GM13977 (cell line): ENCODE data around the gene DSG3.

Experiments
- DNase-seq: peaks from one replicate; pipeline ENCODE4 v3.0.0; 2012; ENCODE audit warnings: low spot score
- CTCF ChIP-seq: IDR thresholded peaks from 2 replicates; pipeline ENCODE4 v1.5.1; 2012; ENCODE audit warnings: mild to moderate bottlenecking, control low read depth; ENCODE audit not compliant: insufficient read depth; ENCODE audit errors: extremely low read depth, missing control alignments
- in situ Hi-C: fragments of 300-500 bp; cut with MboI; formaldehyde crosslinking; loops from one replicate; pipeline ENCODE4 v1.12.0; 2022; ENCODE audit warnings: low sequenced_read_pairs, low pct_unique_long_range_greater_than_20kb, mixed read lengths, inconsistent platforms; ENCODE audit not compliant: unreplicated experiment

Gene DSG3

GRCh38 chr18:31484461-31484860, 36.9 kb downstream of the DSG3 start:
- no peak for TF ChIP-seq CTCF
- no peak for DNase-seq
- in situ Hi-C loops = no loop called here

GRCh38 chr18:31486165-31486564, 38.6 kb downstream of the DSG3 start:
- in situ Hi-C loops = no loop called here
- DNase-seq = no peak
- no peak for TF ChIP-seq CTCF

- in situ Hi-C loops = no loop called here
Measured at GRCh38 chr18:31487246-31488015, 39.9 kb downstream of the DSG3 start.

GRCh38 chr18:31489311-31489710, 41.8 kb downstream of the DSG3 start:
- no peak for DNase-seq
- no peak for TF ChIP-seq CTCF
- in situ Hi-C loops = no loop called here

More at GRCh38 chr18:31487246-31488015, 39.9 kb downstream of the DSG3 start:
- no peak for TF ChIP-seq CTCF
- no peak for DNase-seq

GRCh38 chr18:31490387-31490786, 42.8 kb downstream of the DSG3 start:
- in situ Hi-C loops = no loop called here
- DNase-seq = peak; percentile 37
- TF ChIP-seq CTCF = no peak

GRCh38 chr18:31490833-31491232, 43.3 kb downstream of the DSG3 start:
- in situ Hi-C loops = no loop called here
- no peak for DNase-seq
- TF ChIP-seq CTCF = no peak
